GM13977 (cell line): Measurements from ENCODE around the gene PRAC2.

Experiments
- DNase-seq: peaks from one replicate; pipeline ENCODE4 v3.0.0; 2012; ENCODE audit warnings: low spot score
- CTCF ChIP-seq: IDR thresholded peaks from 2 replicates; pipeline ENCODE4 v1.5.1; 2012; ENCODE audit warnings: mild to moderate bottlenecking, control low read depth; ENCODE audit not compliant: insufficient read depth; ENCODE audit errors: extremely low read depth, missing control alignments
- in situ Hi-C: fragments of 300-500 bp; cut with MboI; formaldehyde crosslinking; loops from one replicate; pipeline ENCODE4 v1.12.0; 2022; ENCODE audit warnings: low sequenced_read_pairs, low pct_unique_long_range_greater_than_20kb, mixed read lengths, inconsistent platforms; ENCODE audit not compliant: unreplicated experiment

The PRAC2 gene

DNA sequence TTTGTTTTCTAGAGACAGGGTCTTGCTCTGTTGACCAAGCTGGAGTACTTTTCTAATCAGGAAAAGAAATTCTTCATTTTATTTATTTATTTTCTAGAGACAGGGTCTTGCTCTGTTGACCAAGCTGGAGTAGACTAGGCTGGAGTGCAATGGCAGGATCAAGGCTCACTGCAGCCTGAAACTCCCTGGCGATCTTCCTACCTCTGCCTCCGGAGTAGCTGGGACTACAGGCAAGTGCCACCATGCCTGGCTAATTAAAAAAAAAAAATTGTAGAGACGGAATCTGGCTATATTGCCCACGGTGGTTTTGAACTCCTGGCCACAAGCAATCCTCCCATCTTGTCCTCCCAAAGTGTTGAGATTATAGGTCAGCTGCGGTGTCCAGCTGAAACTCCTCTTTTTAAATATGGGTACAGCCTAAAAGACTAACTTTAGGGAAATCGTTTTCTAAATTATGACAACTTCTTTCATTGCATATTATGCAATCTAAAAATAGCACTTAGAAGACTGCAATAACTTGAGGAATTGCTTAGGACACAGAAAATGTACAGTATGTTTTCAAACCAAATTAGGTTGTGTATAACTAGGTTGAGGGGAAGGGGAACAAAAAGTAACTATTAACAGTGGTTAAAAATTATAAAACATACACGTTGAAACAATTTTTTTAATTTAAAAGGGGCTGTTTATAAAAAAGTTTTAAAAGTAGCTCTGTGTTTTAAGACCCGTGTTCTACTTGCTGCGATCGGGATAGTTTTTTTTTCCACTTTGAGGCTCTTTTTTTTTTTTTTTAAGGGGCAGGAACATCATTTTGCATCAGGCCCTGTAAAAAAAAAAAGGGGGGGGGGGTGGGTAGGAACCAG, 5.4 kb upstream of the PRAC2 start:
- no peak for DNase-seq
- in situ Hi-C loops, result no loop called here
- TF ChIP-seq CTCF, result no peak

DNA sequence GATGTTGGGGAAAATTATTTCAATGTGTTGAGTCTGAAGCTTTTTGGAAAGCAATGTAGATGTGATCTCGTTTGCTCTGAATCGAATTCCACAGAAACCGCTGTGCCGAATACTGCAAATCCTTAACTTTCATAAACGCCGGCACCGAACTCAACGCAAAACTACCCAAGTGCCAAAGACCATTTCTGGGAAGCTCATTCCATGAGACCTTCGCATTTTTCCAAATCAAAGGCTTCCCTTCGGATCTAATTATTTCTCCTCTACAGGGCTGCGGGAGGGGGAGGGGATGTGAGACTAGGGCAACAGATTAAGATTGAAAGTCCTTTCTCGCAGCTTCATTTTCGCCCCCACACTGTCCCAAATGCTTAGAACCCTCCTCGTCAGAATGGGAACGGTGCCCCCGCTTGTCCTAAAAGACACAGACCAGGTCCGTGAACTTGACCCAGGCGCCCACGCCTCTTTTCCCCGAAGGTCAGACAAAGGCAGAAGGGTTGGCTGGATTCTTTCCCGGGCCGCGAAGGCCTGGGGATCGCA, 4.7 kb upstream of the PRAC2 start:
- no peak for DNase-seq
- no peak for TF ChIP-seq CTCF
- in situ Hi-C loops, result no loop called here

DNA sequence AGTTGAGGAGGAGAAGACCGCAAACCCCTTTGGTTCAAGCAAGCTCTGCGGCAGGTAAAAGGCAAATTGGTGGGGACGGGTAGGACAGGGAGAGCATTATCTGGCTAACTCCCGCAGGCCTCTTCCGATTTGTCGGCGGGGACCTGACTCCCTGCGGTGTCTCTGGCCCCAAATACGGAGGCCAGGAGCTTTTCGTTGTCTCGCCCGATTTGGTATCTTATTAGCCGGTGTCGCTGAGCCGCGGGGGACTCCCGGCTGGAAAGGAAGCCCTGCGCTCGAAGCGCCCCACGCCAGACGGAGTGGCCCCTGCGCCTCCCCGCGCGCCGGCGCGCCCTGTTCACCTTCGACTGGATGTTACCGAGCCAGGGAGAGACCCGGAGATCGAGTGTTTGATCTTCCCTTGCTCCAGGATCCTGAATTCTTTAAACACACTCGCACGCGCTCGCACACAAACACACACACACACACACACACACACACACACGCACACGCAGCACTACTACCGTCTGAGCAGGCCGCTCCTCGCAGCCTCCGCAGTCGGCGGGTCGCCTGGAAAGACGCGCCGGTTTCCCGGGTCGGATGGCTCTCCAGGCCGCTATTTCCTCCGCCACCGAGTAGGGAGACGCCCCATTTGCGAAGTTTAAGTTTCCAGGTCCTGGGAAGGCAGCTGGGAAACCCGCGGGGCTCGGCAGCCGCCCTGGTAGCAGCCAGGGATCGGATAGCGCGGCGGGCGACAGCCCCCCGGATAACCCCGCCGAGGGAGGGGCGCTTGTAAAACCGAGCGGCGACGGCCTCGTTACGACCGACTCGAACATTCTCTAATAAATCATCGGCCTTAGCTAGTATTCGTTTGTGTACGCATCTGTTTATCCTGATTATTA, 4.0 kb upstream of the PRAC2 start:
- no peak for TF ChIP-seq CTCF
- in situ Hi-C loops, result no loop called here
- DNase-seq, result no peak

GRCh38 chr17:48719642-48720265, 3.2 kb upstream of the PRAC2 start:
- in situ Hi-C loops, result loop anchor here (10.0 kb wide), 1 partner anchor 105 kb away; the partner anchor contains the start of genes HOXB7 and HOXB8
- DNase-seq, result no peak
- no peak for TF ChIP-seq CTCF

GRCh38 chr17:48720266-48721008, 2.5 kb upstream of the PRAC2 start:
- no peak for DNase-seq
- TF ChIP-seq CTCF, result no peak
- in situ Hi-C loops, result loop anchor here (10.0 kb wide), 1 partner anchor 106 kb away; the partner anchor contains the start of genes HOXB7 and HOXB8
